Cardiac fibroblast (primary cell): ENCODE results near the gene CHCHD3.

ENCODE experiments used
- DNase-seq, 2 donors: peaks; one replicate each; pipeline versions ENCODE4 v3.0.0 to v3.0.0-alpha.2; 2010; ENCODE audit warnings: low read depth in 2 of 2
- H3K4me3 ChIP-seq, 2 donors: replicated peaks in 1 of 2; 1 replicate in 1 of 2; 2 replicates in 1 of 2; pipeline ENCODE4 v1.5.1; 2011; ENCODE audit warnings: low read depth in 2 of 2, low read length in 2 of 2, mild to moderate bottlenecking in 2 of 2, moderate library complexity in 1 of 2
- CTCF ChIP-seq: IDR thresholded peaks from one replicate; pipeline ENCODE4 v1.5.1; 2011; ENCODE audit warnings: low read depth, mild to moderate bottlenecking, low read length, inconsistent platforms

The CHCHD3 gene

GRCh38 chr7:133065301-133065700 is 16.6 kb downstream of the CHCHD3 start:
- no peak for DNase-seq
- no peak overlapping the region for H3K4me3 ChIP-seq
- no peak for TF ChIP-seq CTCF

DNA sequence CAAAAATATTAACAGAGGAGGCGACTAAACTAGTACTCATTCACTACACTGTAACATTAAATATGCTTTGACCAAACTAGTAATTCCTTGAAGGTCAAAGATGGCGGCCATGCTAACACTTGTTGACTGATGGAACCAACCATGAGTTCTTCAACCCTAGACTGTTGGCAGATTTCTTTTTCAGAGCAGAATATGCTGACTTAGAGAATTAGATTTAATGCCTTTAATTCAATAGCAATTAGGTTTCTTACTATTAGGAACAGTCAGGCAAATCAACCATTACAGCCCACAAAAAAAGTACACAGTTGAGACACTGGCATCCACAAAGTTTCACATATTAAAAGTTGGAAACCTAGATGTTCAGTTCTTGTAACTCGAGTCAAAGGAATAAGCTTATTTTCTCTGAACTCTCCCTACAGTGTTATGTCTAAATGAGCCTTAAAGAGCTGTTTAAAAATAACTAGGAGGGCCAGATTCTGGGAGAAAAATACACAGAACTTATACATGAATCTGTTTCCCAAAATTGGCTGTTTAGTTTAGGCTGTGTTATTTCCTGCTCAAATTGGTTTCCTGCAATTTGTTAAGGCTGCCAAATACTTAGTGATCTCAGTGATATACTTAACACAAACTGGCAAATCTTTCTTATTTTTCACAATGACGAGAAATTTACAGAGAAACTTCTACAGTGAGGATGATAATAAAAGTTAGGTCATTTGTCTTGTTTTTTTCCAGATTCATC is 17.6 kb downstream of the CHCHD3 start:
- DNase-seq, result peak in 1 of 2 donors; percentile 39
- no peak for TF ChIP-seq CTCF

DNA sequence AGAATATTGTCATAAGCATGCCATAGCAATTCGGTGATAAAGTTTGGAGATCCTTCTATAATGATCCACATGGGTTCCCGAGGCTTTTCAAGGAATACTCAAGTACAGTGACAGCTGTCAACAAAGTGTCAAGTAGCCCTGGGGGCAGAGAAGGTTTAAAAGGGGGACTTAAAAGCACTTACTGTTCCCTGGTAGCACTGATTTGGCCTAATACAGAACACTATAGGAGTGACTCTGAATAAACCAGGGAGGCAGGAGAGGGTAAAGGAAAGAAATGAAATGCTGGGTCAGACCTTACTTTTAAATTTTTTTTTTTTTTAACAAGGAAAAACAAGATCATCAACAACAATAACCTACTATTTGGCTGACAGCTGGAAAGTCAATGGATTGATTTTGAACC is 20.1 kb downstream of the CHCHD3 start:
- no peak overlapping the region for H3K4me3 ChIP-seq
- TF ChIP-seq CTCF, result no peak
- DNase-seq, result no peak

More for the DNA sequence above, 17.6 kb downstream of the CHCHD3 start:
- H3K4me3 ChIP-seq, result no peak overlapping the region

DNA sequence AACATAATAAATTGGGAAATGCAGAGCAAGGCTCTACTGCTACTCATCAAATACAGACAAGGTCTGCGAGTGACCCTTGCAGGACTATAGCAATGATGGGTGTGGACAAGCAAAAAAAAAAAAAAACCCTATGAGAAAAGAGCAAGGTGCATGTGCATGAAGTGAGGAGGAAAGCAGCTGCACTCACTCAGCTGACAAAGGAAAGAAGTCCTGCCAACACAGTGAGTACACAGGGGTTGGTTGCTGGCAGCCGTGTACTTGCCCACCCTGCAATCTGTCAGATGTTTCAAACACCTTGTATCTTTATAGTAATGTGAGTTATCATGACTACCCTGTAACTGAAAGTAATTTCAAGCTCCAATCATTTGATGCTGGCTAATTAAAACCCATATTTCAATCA is 20.5 kb downstream of the CHCHD3 start:
- peak in 1 of 2 donors; percentile 52 for DNase-seq

DNA sequence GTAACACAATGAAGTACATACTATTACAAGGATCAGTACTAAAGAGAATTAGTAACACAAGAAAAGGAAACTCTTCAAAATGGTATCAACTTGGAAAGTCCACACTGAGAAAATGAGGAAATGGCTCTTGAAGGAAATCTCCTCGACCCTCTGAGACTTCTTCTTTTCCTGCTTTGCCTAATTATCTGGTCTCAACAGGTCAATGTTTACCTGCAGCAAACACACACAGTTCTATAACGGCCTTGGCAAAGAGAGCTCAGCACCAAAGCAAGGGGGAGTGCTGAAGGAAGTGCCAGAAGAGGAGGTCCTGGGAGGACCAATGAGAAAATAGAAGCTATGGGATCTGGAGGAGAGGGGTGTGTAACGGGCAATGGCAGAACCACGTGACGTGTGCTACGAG is 21.9 kb downstream of the CHCHD3 start:
- no peak overlapping the region for H3K4me3 ChIP-seq
- no peak for TF ChIP-seq CTCF
- DNase-seq, result no peak

More for the DNA sequence above, 20.5 kb downstream of the CHCHD3 start:
- TF ChIP-seq CTCF, result no peak
- no peak overlapping the region for H3K4me3 ChIP-seq

DNA sequence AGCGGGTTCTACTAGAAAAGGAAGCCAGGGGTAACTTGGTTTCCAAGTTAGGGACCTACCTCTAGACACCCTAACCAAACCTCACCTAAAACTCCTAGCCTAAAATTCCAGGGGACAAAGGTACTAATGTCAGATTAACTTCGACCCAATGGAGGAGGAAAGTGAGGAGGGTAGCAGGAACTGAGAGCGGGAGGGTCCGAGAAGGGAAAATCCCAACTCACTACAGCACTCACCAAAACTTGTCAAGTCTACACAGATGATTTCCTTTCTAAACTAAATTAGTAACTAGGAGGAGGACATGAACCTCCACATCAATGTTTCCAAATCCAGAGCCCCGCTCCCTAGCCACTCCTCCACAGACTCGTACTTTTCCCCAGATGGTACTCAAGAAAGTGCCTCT is 22.6 kb downstream of the CHCHD3 start:
- TF ChIP-seq CTCF, result no peak
- no peak overlapping the region for H3K4me3 ChIP-seq
- DNase-seq, result no peak
